ENCODE data around the gene HNF1A.
"Not testable (repeated sequence)": the region's sequence is repeated elsewhere in the genome, so short reads cannot be mapped to it uniquely, and the experiment has no call there.

DNA sequence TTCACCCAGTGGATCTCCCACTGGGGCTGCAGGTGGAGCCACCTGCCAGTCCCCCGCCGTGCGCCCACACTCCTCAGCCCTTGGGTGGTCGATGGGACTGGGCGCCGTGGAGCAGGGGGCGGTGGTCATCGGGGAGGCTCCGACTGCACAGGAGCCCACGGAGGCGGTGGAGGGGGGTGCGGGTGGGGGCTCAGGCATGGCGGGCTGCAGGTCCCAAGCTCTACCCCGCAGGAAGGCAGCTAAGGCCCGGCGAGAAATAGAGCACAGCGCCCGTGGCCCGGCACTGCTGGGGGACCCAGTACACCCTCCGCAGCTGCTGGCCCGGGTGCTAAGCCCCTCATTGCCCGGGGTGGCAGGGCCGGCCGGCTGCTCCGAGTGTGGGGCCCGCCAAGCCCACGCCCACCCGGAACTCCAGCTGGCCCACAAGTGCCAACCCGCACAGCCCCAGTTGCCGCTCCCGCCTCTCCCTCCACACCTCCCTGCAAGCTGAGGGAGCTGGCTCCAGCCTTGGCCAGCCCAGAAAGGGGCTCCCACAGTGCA is 28.0 kb upstream of the HNF1A start:
- not testable (repeated sequence) for TF ChIP-seq CTCF, POLR2A, POLR2AphosphoS5, EP300 (IDR thresholded peaks at IDR 0.05)

Measured in gastroesophageal sphincter (tissue), 3 donors.